NOMO-1 treated with dmso at 0.1 percent for 144 hours (cell line): ENCODE data around the gene CIRBP.
"Not testable (repeated sequence)": the region's sequence is repeated elsewhere in the genome, so short reads cannot be mapped to it uniquely, and the experiment has no call there.

ENCODE experiments used
- DNase-seq: peaks from one replicate; lab custom pipeline; 2025; ENCODE audit not compliant: unreplicated experiment; lab: John Stamatoyannopoulos, UW

Gene CIRBP

GRCh38 chr19:1308718-1309117 lies 39.6 kb downstream of the CIRBP start:
- no peak for DNase-seq

- no peak for DNase-seq
These were observed 41.1 kb downstream of the CIRBP start for GRCh38 chr19:1309977-1310852.

GRCh38 chr19:1310853-1311180 lies 41.7 kb downstream of the CIRBP start:
- DNase-seq: no peak

- no peak for DNase-seq
These were observed 42.5 kb downstream of the CIRBP start for GRCh38 chr19:1311543-1312091.

- DNase-seq: no peak
These were observed 43.9 kb downstream of the CIRBP start for GRCh38 chr19:1312767-1313694.

GRCh38 chr19:1313695-1314613 lies 44.8 kb downstream of the CIRBP start:
- no peak for DNase-seq

GRCh38 chr19:1315470-1316166 lies 46.5 kb downstream of the CIRBP start:
- DNase-seq: no peak

- no peak for DNase-seq
These were observed 47.3 kb downstream of the CIRBP start for GRCh38 chr19:1316466-1316865.

GRCh38 chr19:1317274-1318003 lies 48.3 kb downstream of the CIRBP start:
- no peak for DNase-seq

- no peak for DNase-seq
These were observed 49.7 kb downstream of the CIRBP start for GRCh38 chr19:1318678-1319471.

- not testable (repeated sequence) for DNase-seq
These were observed 51.1 kb downstream of the CIRBP start for GRCh38 chr19:1320282-1320650.

GRCh38 chr19:1321539-1321938 lies 52.4 kb downstream of the CIRBP start:
- DNase-seq: no peak

GRCh38 chr19:1322198-1322981 lies 53.3 kb downstream of the CIRBP start:
- no peak for DNase-seq

- no peak for DNase-seq
These were observed 55.2 kb downstream of the CIRBP start for GRCh38 chr19:1324249-1324805.
